WTC11 (cell line): ENCODE measurements around the gene DOCK1. TPM values are rescaled to one million over a fixed set of nuclear protein-coding genes. Genes with fewer than 3 reads are reported as not detected.

Experiments
- ATAC-seq: fragments of 200-7000 bp; cut with Tn5 transposase; 2 replicates; pipeline ENCODE4 v1.10.0; 2021; ENCODE audit warnings: mild to moderate bottlenecking, moderate library complexity
- CTCF ChIA-PET: fragments of 300-600 bp; sonication (Branson Sonifier 250); formaldehyde crosslinking; loops from one replicate; lab custom pipeline; 2021; ENCODE audit warnings: antibody characterized with exemption; lab: Charles Lee
- POLR2A ChIA-PET: fragments of 350-600 bp; sonication (Branson Sonifier 250); formaldehyde crosslinking; loops from one replicate; lab custom pipeline; 2021; ENCODE audit warnings: antibody characterized with exemption; lab: Charles Lee
- DNase-seq: peaks from one replicate; pipeline ENCODE4 v3.0.0; 2021; ENCODE audit warnings: low spot score
- H3K27ac Mint-ChIP-seq: 2 replicates; pipeline ENCODE4 v1.8.0; 2021; ENCODE audit warnings: mixed read lengths
- H3K27me3 Mint-ChIP-seq: 2 replicates; pipeline ENCODE4 v1.8.0; 2021; ENCODE audit warnings: low read depth, mild to moderate bottlenecking, moderate library complexity, mixed read lengths
- H3K36me3 Mint-ChIP-seq: 2 replicates; pipeline ENCODE4 v1.8.0; 2021; ENCODE audit warnings: mixed read lengths
- H3K4me1 Mint-ChIP-seq: 2 replicates; pipeline ENCODE4 v1.8.0; 2022; ENCODE audit warnings: mixed read lengths
- H3K4me3 Mint-ChIP-seq: 2 replicates; pipeline ENCODE4 v1.8.0; 2021; ENCODE audit warnings: mild to moderate bottlenecking, moderate library complexity, mixed read lengths
- H3K9me3 Mint-ChIP-seq: 2 replicates; pipeline ENCODE4 v1.8.0; 2021; ENCODE audit warnings: mixed read lengths
- ARID4B ChIP-seq: sonication (generic); formaldehyde crosslinking; IDR thresholded peaks from 2 replicates; pipeline ENCODE4 v1.8.0; 2023; ENCODE audit warnings: missing genetic modification reagents, mild to moderate bottlenecking, borderline replicate concordance
- ATF1 ChIP-seq: sonication (generic); formaldehyde crosslinking; IDR thresholded peaks from 2 replicates; pipeline ENCODE4 v1.8.1; 2023; ENCODE audit warnings: mild to moderate bottlenecking, moderate library complexity, missing genetic modification reagents
- CREM ChIP-seq: sonication (generic); formaldehyde crosslinking; IDR thresholded peaks from 2 replicates; pipeline ENCODE4 v1.8.1; 2022; ENCODE audit warnings: mild to moderate bottlenecking, missing genetic modification reagents, moderate library complexity
- E2F5 ChIP-seq: sonication (generic); formaldehyde crosslinking; IDR thresholded peaks from 2 replicates; pipeline ENCODE4 v1.8.1; 2022; ENCODE audit warnings: mild to moderate bottlenecking, moderate library complexity, missing genetic modification reagents
- FOXK1 ChIP-seq: sonication (generic); formaldehyde crosslinking; IDR thresholded peaks from 2 replicates; pipeline ENCODE4 v1.8.0; 2022; ENCODE audit warnings: mild to moderate bottlenecking, moderate library complexity, missing genetic modification reagents
- GTF2I ChIP-seq: fragments of 250-450 bp; sonication (Bioruptor Pico); conservative IDR thresholded peaks from 2 replicates; pipeline ENCODE4 v1.4.0; 2021; ENCODE audit warnings: mild to moderate bottlenecking
- KAT7 ChIP-seq: sonication (generic); formaldehyde crosslinking; IDR thresholded peaks from 2 replicates; pipeline ENCODE4 v1.8.1; 2023; ENCODE audit warnings: missing genetic modification reagents, mild to moderate bottlenecking, borderline replicate concordance
- NFYB ChIP-seq: sonication (generic); formaldehyde crosslinking; conservative IDR thresholded peaks from 2 replicates; pipeline ENCODE4 v1.8.0; 2022; ENCODE audit warnings: low read depth, missing genetic modification reagents
- OVOL2 ChIP-seq: fragments of 250-450 bp; sonication (Bioruptor Pico); IDR thresholded peaks from 2 replicates; pipeline ENCODE4 v1.9.0; 2021; ENCODE audit warnings: mild to moderate bottlenecking, borderline replicate concordance
- PREB ChIP-seq: sonication (generic); formaldehyde crosslinking; IDR thresholded peaks from 2 replicates; pipeline ENCODE4 v1.8.1; 2022; ENCODE audit warnings: mild to moderate bottlenecking, missing genetic modification reagents, moderate library complexity, borderline replicate concordance
- TP53 ChIP-seq: sonication (generic); formaldehyde crosslinking; IDR thresholded peaks from 2 replicates; pipeline ENCODE4 v1.8.1; 2023; ENCODE audit warnings: mild to moderate bottlenecking, missing genetic modification reagents
- ZNF416 ChIP-seq: fragments of 250-450 bp; sonication (Bioruptor Pico); IDR thresholded peaks from 2 replicates; pipeline ENCODE4 v1.9.0; 2021; ENCODE audit warnings: mild to moderate bottlenecking, inconsistent platforms
- ZNF671 ChIP-seq: fragments of 250-450 bp; sonication (Bioruptor Pico); IDR thresholded peaks from 2 replicates; pipeline ENCODE4 v1.8.0; 2021; ENCODE audit warnings: mild to moderate bottlenecking
- ZSCAN18 ChIP-seq: fragments of 250-450 bp; sonication (Bioruptor Pico); IDR thresholded peaks from 2 replicates; pipeline ENCODE4 v2.1.2; 2022; ENCODE audit warnings: mild to moderate bottlenecking, moderate library complexity
- total RNA-seq: library from RNA; stranded (reverse); gene quantifications from 3 replicates; pipeline ENCODE4 v1.2.3, GENCODE V29; 2021
- TF ChIP-seq, protein P1 (sequence below): fragments of 250-450 bp; sonication (Bioruptor Pico); IDR thresholded peaks from 2 replicates; pipeline ENCODE4 v1.9.0; 2021; ENCODE audit warnings: mild to moderate bottlenecking, borderline replicate concordance
- TF ChIP-seq, protein P2 (sequence below): sonication (generic); formaldehyde crosslinking; conservative IDR thresholded peaks from 2 replicates; pipeline ENCODE4 v1.8.1; 2022; ENCODE audit warnings: mild to moderate bottlenecking, missing genetic modification reagents
- TF ChIP-seq, protein P3 (sequence below): fragments of 250-450 bp; sonication (Bioruptor Pico); conservative IDR thresholded peaks from 2 replicates; pipeline ENCODE4 v1.9.0; 2021; ENCODE audit warnings: mild to moderate bottlenecking

The DOCK1 gene
- total RNA-seq, 1 experiment from 2014 or later, result 52.1 TPM

DNA sequence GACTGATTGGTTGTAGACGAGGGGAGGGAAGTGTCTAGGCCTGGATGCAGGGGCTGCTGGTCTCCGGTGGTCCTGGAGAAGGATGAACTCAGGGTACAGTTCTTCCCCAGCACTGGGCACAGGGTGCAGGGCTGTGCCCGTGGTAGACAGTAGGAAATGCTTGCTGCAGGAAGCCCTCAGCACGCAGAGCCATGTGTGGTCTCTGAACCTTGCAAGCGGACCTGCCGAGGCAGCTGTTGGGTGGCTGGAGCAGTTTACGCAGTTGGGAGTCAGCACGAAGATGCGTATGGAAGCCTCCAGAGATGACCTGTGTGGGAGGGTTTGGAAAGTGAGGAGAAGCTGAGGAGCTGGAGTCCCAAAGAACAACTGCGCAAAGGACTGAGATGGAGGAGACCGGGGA lies 39.0 kb downstream of the DOCK1 start:
- Mint-ChIP-seq H3K4me1 (peaks cover 15% of the 10 kb centered on the region), H3K4me3 (no peak overlapping the region), H3K27ac (peak overlapping the region; percentile 39), H3K36me3 (peaks cover 24% of the 10 kb centered on the region), H3K27me3 (no peaks in the 10 kb centered on the region), H3K9me3 (no peaks in the 10 kb centered on the region; the same call in 1 of the 2 replicates)
- ChIA-PET CTCF (no interaction called here), POLR2A (no interaction called here)
- DNase-seq, result no peak
- no peak for ATAC-seq
- no peak for TF ChIP-seq ZSCAN18 (CRISPR knock-in tag)
- no peak for TF ChIP-seq ARID4B
- TF ChIP-seq E2F5 (CRISPR knock-in tag), result no peak
- no peak for TF ChIP-seq GTF2I (CRISPR knock-in tag)
- TF ChIP-seq, protein P1, sequence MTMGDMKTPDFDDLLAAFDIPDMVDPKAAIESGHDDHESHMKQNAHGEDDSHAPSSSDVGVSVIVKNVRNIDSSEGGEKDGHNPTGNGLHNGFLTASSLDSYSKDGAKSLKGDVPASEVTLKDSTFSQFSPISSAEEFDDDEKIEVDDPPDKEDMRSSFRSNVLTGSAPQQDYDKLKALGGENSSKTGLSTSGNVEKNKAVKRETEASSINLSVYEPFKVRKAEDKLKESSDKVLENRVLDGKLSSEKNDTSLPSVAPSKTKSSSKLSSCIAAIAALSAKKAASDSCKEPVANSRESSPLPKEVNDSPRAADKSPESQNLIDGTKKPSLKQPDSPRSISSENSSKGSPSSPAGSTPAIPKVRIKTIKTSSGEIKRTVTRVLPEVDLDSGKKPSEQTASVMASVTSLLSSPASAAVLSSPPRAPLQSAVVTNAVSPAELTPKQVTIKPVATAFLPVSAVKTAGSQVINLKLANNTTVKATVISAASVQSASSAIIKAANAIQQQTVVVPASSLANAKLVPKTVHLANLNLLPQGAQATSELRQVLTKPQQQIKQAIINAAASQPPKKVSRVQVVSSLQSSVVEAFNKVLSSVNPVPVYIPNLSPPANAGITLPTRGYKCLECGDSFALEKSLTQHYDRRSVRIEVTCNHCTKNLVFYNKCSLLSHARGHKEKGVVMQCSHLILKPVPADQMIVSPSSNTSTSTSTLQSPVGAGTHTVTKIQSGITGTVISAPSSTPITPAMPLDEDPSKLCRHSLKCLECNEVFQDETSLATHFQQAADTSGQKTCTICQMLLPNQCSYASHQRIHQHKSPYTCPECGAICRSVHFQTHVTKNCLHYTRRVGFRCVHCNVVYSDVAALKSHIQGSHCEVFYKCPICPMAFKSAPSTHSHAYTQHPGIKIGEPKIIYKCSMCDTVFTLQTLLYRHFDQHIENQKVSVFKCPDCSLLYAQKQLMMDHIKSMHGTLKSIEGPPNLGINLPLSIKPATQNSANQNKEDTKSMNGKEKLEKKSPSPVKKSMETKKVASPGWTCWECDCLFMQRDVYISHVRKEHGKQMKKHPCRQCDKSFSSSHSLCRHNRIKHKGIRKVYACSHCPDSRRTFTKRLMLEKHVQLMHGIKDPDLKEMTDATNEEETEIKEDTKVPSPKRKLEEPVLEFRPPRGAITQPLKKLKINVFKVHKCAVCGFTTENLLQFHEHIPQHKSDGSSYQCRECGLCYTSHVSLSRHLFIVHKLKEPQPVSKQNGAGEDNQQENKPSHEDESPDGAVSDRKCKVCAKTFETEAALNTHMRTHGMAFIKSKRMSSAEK, result no peak

- no peak for DNase-seq
- Mint-ChIP-seq H3K27me3 (no peaks in the 10 kb centered on the region), H3K27ac (0 out of 2 replicates have a peak overlapping the region, but pooled peaks have one; percentile 7)
- no peak for TF ChIP-seq KAT7
- TF ChIP-seq FOXK1 (CRISPR knock-in tag), result no peak
- TF ChIP-seq, all 79 proteins: peak for 0
- CTCF ChIA-PET, result no interaction called here
- Mint-ChIP-seq H3K4me3 (no peak overlapping the region), H3K9me3 (no peaks in the 10 kb centered on the region), H3K4me1 (peaks cover 7% of the 10 kb centered on the region; the same call in 1 of the 2 replicates), H3K36me3 (peaks cover 15% of the 10 kb centered on the region)
- POLR2A ChIA-PET, result no interaction called here
- ATAC-seq, result no peak
Measured at GRCh38 chr10:126945351-126946030, 40.3 kb downstream of the DOCK1 start.

- CTCF ChIA-PET, result no interaction called here
- Mint-ChIP-seq H3K4me3 (no peak overlapping the region), H3K27me3 (no peaks in the 10 kb centered on the region), H3K4me1 (peaks cover 7% of the 10 kb centered on the region; the same call in 1 of the 2 replicates), H3K9me3 (no peaks in the 10 kb centered on the region), H3K36me3 (peaks cover 15% of the 10 kb centered on the region), H3K27ac (no peak overlapping the region)
- POLR2A ChIA-PET, result no interaction called here
- ATAC-seq, result no peak
- DNase-seq, result no peak
- TF ChIP-seq TP53 (CRISPR knock-in tag) (no peak), NFYB (no peak), PREB (CRISPR knock-in tag) (no peak), CREM (CRISPR knock-in tag) (no peak), ZNF671 (CRISPR knock-in tag) (no peak), ZNF416 (CRISPR knock-in tag) (no peak), OVOL2 (CRISPR knock-in tag) (no peak), ATF1 (no peak)
- TF ChIP-seq, protein P2, sequence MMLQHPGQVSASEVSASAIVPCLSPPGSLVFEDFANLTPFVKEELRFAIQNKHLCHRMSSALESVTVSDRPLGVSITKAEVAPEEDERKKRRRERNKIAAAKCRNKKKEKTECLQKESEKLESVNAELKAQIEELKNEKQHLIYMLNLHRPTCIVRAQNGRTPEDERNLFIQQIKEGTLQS (CRISPR knock-in tag), result no peak
- TF ChIP-seq, protein P3, sequence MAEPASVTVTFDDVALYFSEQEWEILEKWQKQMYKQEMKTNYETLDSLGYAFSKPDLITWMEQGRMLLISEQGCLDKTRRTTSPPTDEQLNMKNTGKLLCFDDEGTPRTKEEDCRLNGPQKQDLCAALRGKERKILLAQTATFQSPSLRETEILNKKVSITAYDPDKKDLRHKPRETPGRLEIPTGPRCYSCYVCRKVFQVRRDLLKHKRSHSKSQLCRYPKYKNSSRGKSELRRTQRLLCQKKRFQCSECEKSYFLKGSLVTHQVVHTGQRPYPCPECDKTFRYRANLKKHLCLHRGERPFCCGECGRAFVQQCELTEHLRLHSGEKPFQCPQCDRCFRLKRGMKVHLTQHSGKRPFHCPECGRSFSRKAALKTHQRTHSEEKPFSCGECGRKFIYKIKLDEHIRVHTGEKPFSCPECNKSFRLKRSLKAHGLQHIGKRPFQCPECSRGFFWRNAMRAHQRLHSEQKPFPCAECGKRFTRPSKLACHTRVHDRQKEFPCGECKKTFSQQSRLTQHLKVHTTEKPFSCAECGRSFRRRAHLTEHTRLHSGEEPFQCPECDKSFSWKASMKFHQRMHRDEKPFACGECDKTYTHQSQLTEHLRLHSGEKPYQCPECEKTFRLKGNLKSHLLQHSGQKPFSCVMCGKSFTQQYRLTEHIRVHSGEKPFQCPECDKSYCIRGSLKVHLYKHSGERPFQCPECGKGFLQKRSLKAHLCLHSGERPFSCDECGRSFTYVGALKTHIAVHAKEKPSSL (CRISPR knock-in tag), result no peak
Measured at GRCh38 chr10:126946746-126947145, 41.5 kb downstream of the DOCK1 start.
